Transverse colon (tissue), 3 donors: ENCODE data around the gene MTG2.

Experiments
- CTCF ChIP-seq, 5 experiments: fragments of 200-600 bp in 3 of 5; fragments of 450-650 bp in 2 of 5; sonication (generic) in 3 of 5; IDR thresholded peaks; 1 replicate in 2 of 5; 2 replicates in 3 of 5; pipeline ENCODE4 v1.5.1; 2016 to 2017; ENCODE audit warnings: antibody characterized with exemption in 5 of 5, inconsistent platforms in 3 of 5, mild to moderate bottlenecking in 2 of 5, moderate library complexity in 1 of 5
- POLR2A ChIP-seq: fragments of 450-650 bp; IDR thresholded peaks from one replicate; pipeline ENCODE4 v1.6.1; 2016; ENCODE audit warnings: antibody characterized with exemption, mild to moderate bottlenecking, moderate library complexity

GRCh38 chr20:62235001-62235776 is 52.4 kb downstream of the MTG2 start:
- TF ChIP-seq CTCF (IDR thresholded peaks at IDR 0.05) (no peak), POLR2A (no peak)
